HG03066 (cell line): ENCODE measurements around the gene GNG7.
"Not testable (repeated sequence)": the region's sequence is repeated elsewhere in the genome, so short reads cannot be mapped to it uniquely, and the experiment has no call there.

Experiments used
- ATAC-seq: cut with Tn5 transposase; IDR thresholded peaks from one replicate; pipeline ENCODE4 v1.9.1; 2021; ENCODE audit warnings: low read depth; ENCODE audit not compliant: unreplicated experiment

Gene GNG7

DNA sequence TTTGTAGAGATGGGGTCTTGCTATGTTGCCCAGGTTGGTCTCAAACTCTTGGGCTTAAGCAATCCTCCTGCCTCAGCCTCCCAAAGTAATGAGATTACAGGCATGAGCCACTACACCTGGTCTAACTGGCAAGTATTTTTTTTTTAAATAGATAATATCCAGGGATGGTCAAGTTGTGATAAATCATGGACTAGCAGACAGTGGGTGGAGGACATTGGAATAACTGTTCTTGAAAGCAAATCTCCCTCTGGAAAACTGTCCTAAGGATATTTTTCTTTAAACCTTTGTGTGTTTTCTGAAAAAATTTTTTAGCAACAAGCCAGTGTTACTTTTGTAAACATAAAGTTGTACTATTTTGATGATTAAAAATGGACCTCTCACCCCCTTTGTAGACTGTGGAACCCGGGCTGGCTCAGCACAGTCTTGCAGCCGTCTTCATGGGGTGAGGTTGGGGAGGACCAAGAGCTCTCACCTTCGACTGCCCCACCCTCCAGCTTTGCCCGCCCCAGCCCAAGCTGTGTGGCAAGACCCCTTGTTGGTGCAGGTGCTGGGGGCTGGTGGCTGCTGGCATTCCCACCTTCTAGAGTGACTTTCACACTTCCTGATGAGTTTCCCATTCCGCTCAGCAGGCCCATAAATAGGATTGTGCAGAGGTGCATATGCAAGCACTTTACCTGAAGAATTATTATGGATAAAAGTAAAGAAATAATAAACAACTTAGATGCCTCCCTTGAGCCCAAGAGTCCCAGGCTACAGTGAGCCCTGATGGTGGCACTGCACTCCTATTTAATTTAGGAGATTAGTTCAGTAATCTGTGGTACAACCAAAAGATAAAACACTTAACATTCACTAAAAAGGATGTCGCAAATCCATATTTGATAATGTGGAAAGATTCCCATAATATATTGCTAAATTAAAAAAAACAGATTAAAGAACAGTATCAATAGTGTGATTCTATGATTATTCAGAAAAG is 119.2 kb downstream of the GNG7 start:
- no peak for ATAC-seq

DNA sequence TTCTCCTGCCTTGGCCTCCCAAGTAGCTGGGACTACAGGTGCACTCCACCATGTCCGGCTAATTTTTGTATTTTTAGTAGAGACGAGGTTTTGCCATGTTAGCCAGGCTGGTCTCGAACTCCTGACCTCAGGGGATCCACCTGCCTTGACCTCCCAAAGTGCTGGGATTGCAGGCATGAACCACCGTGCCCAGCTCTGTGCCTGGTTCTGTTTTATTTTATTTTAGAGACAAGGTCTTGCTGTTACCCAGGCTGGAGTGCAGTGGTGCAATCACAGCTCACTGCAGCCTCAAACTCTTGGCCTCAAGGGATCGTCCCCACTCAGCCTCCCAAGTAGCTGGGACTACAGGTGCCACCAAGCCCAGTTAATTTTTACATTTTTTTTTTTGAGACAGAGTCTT is 122.1 kb downstream of the GNG7 start:
- not testable (repeated sequence) for ATAC-seq

DNA sequence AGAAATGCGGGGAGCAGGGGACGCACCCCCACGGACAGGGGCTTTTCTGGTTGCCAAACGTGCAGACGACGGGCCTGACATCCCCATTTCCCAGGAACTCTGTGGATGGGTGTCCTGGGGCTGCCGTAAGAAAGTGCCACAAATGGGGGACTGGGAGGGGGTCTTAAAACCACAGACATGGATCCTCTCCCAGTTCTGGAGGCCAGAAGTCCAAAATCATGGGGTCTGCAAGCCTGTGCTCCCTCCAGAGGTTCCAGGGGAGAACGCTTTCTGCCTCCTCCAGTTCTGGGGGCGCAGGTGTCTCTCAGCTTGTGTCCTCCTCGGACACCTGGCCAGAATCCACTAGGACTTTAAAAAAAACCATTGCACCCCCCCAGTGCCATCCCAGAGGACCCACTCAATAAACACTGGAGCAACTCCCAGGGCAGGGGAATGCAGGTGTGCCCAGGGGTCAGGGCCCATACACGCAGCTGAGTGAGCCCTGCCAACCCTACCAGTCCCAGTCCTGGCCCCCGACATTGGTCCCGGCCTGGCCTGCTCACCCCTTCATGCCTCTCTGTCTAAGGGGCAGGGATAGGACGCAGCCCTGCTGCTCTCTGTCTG is 122.7 kb downstream of the GNG7 start:
- ATAC-seq: no peak

DNA sequence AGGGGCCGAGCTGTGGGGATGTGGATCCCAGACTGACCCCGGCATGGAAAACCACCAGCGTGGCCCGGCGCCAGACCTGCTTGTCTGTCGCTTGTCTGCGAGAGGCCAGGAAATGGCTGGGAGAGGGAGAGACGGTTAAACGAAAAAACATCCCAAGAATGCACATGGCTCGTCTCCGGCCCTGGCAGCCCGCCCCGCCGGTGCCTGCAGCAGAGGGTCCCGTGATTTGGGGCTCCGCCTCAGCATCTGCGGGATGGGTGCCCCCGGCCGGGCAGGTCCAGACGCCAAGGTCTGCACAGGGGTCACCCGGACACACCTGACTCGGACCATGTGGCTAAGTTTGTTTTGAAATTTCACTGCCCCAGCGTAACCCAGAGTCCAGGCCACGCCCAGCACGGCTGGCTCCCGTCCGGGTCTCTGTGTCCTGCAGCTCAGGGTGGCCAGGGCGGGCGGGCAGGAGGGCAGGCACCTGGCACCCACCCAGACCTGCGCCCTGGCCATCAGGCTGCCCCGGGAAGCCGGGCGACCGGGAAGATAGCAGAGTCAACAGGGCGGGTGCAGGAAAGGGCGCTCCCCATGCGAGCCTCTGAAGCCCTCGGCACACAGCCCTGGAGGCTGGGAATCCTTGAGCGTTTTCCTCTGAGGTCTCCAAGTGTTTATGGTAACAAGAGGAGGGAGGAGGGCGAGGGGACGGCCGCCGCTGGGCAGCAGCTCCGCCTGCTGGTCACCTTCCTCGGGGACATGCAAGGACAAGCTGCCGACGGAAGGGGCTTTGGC is 123.4 kb downstream of the GNG7 start:
- no peak for ATAC-seq

DNA sequence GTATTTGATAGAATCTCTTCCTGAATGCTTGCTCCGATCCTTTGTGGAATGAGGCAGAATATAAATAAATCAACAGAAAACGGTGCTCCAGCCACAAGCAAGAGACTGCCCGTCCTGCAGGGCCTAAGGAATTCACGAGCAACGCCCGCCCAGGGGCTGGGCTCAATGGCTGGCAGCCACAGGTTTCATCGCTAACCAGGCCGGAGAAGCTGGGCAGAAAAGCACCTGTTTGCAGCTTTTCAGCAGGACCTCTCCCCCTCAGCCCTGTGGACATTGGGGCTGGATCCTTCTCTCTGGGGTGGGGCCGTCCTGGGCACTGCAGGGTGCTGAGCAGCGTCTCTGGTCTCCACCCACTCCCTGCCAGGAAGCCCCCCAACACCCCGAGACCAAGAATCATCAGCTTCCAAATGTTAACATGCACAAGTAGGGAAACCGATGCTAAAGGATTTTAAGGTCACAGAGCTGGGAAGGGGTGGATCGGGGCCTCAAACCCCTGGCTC is 124.1 kb downstream of the GNG7 start:
- ATAC-seq: no peak

DNA sequence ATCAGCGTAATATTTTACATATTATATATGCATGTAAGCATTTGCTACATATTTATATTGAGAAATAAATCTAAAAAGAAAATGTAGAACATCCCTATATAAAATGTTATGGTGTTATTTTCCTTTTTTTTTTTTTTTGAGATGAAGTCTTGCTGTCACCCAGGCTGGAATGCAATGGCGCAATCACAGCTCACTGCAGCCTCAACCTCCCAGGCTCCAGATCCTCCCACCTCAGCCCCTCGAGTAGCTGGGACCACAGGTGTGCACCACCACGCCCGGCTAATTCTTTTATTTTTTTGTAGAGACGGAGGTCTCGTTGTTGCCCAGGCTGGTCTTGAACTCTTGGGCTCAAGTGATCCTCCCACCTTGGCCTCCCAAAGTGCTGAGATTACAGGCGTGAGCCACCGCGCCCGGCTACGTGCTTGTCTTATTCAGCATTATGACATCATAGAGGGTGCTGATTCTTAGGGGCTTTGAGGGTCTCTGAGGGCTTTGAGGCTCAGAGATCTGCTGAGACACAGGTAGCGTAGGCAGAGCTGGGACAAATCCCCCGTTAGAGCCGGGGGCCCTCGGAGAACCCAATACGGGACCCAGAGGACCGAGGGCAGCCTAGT is 124.7 kb downstream of the GNG7 start:
- no peak for ATAC-seq

DNA sequence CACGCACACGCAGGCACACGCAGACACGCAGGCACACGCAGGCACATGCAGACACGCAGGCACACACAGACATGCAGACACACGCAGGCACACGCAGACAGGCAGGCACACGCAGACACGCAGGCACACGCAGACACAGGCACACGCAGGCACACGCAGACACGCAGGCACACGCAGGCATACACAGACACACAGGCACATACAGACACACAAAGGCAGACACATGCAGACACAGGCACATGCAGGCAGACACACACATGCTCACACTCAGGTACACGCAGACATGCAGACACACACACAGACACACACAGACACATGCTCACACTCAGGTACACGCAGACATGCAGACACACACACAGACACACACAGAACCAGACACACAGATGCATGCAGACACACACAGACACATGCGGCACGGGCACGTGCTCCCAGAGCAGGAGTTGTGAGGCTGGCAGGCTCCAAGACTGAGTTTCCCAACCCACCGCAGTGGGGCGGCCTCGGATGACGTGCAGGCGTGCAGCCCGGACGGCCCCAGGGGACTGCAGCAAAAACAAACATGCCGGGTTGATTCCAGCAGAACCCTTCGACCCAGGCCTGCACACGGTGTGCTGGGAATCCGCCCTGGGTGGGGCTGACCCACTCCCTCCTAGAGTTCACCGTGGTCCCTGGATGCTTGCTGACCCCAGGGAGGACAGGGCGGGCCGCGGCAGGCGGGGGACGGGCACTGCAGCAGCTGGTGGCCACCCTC is 126.6 kb downstream of the GNG7 start:
- no peak for ATAC-seq

DNA sequence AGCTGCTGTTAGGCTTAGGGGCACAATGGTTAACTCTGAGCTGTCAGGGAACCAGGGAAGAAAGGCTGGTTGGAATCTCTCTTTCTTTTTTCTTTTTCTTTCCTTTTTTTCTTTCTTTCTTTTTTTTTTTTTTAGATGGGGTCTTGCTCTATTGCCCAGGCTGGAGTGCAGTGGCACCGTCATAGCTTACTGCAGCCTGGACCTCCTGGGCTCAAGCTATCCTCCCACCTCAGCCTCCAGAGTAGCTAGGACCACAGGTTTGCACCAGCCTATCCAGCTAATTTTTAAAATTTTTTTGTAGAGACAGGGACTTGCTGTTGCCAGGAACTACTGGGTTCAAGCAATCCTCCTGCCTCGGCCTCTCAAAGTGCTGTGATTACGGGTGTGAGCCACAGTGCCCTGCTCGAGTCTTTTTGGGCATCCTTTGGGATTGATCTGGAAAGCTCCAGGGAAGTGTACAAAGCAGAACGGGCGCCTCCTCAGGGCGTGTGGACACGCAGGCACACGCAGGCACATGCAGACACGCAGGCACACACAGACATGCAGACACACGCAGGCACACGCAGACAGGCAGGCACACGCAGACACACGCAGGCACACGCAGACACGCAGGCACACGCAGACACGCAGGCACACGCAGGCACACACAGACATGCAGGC is 127.4 kb downstream of the GNG7 start:
- ATAC-seq: no peak

DNA sequence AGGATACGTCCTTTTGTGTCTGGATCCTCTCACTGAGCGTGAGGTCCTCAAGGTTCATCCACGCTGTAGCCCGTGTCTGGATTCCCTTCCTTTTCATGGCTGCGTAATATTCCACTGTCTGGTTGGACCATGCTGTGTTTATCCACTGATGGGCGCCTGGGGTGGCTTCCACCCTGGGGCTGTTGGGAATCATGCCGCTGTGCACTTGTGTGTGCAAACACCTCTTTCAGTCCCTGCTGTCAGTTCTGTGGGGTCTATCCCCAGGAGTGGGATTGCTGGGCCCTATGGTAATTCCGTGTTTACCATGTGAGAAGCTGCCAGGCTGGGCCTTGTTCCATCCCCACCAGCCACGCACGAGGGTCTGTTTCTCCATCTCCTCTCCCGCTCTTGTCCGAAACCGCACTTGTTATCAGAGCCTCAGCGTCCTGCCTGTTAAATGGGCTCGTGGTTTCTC is 128.0 kb downstream of the GNG7 start:
- no peak for ATAC-seq

DNA sequence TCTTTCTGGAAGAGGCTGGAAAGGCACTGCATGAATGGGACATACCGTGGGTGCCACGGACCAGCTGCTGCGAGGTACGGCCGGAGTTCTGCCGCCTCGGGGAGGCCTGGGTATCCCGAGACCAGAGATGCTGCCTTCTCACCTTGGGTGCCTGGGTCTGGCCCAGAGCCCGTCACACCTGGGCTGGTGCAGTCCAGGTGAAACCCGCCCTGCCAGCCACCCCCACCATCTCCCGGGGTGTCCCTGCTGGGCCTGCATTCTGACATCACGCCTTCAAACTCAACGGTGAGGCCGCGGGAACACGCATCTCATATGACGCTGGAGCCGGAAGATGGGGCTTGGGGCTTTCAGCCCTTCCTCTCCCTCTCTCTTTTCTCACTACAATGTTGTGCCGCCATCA is 128.6 kb downstream of the GNG7 start:
- ATAC-seq: no peak

DNA sequence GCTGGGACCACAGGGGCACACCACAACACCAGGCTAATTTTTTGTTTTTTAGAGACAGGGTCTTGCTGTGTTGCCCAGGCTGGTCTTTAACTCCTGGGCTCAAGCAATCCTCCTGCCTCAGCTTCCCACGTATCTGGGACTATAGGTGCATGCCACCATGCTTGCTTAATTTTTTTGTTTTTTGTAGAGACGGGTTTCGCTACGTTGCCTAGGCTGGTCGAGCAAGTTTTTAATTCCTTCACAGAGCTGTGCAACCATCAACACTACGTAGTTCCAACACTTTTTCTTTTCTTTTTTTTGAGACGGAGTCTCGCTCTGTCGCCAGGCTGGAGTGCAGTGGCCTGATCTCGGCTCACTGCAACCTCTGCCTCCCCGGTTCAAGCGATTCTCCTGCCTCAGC is 130.3 kb downstream of the GNG7 start:
- not testable (repeated sequence) for ATAC-seq

DNA sequence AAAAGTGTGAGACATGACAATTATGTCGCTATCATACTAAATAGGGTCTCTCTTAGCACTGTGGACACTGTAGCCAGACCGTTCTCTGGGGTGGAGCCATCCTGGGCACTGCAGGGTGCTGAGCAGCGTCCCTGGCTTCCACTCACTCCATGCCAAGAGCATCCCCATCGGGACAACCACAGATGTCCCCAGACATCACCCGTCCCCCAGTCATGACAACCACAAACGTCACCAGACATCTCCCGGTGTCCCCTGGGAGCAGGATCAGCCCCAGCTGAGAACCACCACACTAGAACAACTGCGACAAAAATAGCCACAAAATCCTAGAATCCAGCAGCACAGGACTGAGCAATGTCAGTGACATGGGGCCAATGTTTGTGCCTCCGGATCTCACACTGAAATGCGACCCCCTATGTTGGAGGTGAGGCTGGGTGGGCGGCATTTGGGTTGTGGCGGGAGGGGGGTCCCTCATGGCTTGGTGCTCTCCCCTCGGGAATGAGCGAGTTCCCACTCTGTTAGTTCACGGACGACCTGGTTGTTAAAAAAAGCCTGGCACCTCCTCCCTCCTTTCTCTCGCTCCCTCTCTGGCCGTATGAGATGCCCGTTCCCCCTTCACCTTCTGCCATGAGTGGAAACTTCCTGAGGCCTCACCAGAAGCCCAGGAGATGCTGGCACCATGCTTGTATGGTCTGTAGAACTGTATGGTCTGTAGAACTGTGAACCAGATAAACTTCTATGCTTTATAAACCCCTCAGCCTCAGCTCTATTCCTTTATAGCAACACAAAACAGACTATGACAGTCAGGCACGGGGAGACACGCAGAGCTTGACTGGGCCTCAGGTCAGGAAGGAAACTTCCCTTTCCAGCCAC is 132.7 kb downstream of the GNG7 start:
- ATAC-seq: no peak

DNA sequence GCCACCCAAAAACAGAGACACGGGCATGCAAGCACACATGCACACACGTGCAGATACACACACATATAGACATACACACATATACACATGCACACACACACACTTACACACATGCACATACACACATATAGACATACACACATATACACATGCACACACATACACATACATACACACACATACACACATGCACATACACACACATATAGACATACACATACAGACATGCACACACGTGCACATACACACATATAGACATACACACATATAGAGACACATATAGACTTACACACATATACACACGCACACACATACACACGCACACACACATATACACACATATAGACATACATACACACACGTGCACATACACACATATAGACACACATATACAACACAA is 134.5 kb downstream of the GNG7 start:
- ATAC-seq: no peak

DNA sequence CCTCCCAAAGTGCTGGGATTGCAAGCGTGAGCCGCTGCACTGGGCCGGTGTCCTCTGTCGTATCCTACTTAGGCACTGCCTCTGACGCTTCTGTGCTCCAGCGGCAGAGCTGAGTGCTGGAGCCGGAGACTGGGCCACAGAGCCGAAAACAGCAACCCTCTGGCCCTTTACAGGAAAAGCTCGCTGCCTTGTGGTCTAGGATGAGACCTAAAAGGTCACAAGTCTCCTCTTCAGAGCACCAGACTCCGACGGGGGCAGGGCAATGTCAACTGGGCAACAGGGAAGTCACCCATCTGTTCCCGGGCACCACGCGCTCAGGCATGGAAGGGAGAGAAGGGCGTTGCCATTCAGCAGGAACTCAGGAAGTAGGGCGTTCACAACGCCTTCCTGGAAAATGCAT is 134.9 kb downstream of the GNG7 start:
- no peak for ATAC-seq

DNA sequence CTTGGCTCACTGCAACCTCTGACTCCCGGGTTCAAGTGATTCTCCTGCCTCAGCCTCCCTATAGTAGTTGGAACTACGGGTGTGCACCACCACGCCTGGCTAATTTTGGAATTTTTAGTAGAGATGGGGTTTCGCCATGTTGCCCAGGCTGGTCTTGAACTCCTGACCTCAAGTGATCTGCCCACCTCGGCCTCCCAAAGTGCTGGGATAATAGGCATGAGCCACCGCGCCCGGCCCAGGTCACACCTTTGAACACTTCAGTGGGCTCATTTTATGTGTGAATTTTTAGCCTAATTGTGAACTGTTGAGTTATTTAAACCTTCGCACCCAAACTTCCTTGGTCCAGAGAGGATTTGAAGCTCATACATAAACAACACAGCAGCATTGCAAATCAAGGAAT is 138.9 kb downstream of the GNG7 start:
- ATAC-seq: not testable (repeated sequence)

DNA sequence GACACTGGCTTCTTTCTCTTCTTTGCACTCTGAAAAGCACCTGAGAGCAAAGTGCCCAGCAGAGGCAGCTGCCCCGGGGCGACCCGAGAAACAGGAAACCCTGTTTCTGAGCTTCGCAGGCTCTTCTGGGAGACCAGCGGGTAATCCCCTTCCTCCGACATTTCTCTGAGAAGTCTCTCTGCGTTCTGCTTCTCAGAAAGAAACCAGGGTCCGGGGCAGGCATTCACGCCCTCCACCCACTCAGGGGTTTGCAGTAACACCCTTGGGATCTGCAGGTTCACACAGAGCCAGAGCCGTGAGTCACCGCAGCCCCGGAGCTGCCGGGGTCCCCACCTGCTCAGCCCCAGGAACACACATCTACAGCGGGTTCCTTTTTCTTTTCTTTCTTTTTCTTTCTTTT is 140.6 kb downstream of the GNG7 start:
- ATAC-seq: peak; percentile 74

DNA sequence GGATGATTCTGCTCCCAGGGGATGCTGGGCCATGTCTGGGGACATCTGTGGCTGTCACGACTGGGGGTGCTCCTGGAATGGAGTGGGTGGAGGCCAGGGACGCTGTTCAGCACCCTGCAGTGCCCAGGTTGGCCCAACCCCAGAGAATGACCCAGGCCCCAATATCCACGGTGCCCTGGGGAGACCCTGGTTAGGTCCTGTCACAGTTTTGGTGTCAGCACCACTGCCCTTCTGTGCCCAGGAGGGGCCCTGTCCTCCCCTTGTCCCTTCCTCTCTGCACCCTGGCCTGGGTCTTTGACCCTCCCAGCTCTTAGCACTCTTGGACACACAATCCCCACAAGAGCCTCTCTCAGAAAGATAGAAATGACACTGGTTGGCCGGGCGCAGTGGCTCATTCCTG is 141.3 kb downstream of the GNG7 start:
- no peak for ATAC-seq

DNA sequence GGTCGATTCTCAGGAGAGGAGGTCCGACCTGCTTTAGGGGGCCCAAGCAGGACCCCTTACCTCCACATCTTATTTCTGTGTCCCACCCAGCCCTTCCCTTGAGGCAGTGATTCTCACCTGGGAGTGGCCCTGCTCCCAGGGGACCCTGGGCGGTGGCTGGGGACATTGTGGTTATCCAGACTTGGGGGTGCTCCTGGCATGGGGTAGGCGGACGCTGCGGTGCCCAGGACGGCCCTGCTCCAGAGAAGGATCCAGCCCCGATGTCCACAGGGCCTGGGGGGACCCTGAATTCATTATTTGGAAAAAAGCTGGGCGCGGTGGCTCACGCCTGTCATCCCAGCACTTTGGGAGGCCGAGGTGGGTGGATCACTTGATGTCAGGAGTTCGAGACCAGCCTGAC is 142.1 kb downstream of the GNG7 start:
- ATAC-seq: no peak
